Dermis microvascular lymphatic vessel endothelial cell (primary cell): ENCODE measurements around the gene SLC39A13. TPM values are rescaled to one million over a fixed set of nuclear protein-coding genes. Genes with fewer than 3 reads are reported as not detected.

Source experiments
- DNase-seq, 2 donors: peaks; one replicate each; pipeline versions ENCODE4 v3.0.0 to v3.0.0-alpha.2; 2010; ENCODE audit warnings: low read depth in 2 of 2
- total RNA-seq: library from RNA; depleted of rRNA; stranded (reverse); fragments of >200 nt; gene quantifications from 2 replicates; pipeline ENCODE4 v1.2.1, GENCODE V29; 2014

SLC39A13 gene
- 32.5 and 70.5 TPM in 2 replicates for total RNA-seq

GRCh38 chr11:47407746-47408590 is at the start of gene SLC39A13:
Gene SLC39A13, plus strand, starts transcription at chr11:47408590. Its CDS starts 1,505 bp downstream, at chr11:47410095.
- DNase-seq = peak; percentile 90 to 98

GRCh38 chr11:47358731-47359051 is 49.7 kb upstream of the SLC39A13 start:
- DNase-seq = no peak

GRCh38 chr11:47359162-47359561 is 49.2 kb upstream of the SLC39A13 start:
- DNase-seq = no peak

GRCh38 chr11:47359586-47359985 is 48.8 kb upstream of the SLC39A13 start:
- no peak for DNase-seq

GRCh38 chr11:47360341-47360740 is 48.0 kb upstream of the SLC39A13 start:
- DNase-seq = no peak

- no peak for DNase-seq
Observed at GRCh38 chr11:47361419-47361818, 47.0 kb upstream of the SLC39A13 start.

GRCh38 chr11:47366020-47366490 is 42.3 kb upstream of the SLC39A13 start:
- no peak for DNase-seq

GRCh38 chr11:47369676-47370075 is 38.7 kb upstream of the SLC39A13 start:
- DNase-seq = no peak

DNA sequence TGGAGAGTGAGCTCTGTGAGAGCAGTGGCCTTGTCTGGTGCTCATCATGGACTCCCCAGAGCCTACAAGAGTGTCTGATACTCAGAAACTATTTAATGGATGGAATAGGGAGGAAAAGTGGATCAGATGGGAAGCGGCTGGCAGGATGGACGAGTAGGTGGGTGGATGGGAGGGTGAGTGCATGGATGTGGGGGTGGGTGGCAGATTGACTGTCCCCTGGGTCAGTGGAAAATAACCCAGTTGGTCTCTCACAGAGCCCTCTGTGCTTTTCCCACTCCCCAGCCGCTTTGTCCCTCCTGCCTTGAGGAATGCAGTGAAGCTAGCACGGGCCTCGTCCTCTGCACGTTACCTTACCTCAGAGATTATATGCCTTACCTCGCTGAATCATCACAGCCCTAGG is 36.0 kb upstream of the SLC39A13 start:
- DNase-seq = no peak

GRCh38 chr11:47373876-47374719 is 34.3 kb upstream of the SLC39A13 start:
- peak; percentile 47 to 81 for DNase-seq

GRCh38 chr11:47374720-47375019 is 33.7 kb upstream of the SLC39A13 start:
- no peak for DNase-seq

DNA sequence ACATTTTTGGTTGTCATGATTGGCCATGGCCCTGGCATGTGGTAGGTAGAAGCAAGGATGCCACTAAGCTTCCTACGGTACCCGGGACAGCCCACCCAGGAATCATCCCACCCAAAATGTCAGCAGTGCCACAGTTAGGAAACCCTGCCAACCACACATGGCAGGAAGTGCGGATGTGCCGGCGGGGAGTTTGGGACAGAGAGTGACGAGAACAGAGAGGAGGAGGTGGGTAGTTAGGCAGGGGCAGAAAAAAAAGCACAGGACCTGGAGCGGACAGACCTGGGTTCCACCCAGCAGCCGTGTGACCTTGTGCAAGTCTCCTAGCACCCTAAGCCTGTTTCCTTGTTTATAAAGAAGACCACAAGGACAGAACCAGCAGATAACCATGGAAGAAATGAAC is 33.4 kb upstream of the SLC39A13 start:
- no peak for DNase-seq

DNA sequence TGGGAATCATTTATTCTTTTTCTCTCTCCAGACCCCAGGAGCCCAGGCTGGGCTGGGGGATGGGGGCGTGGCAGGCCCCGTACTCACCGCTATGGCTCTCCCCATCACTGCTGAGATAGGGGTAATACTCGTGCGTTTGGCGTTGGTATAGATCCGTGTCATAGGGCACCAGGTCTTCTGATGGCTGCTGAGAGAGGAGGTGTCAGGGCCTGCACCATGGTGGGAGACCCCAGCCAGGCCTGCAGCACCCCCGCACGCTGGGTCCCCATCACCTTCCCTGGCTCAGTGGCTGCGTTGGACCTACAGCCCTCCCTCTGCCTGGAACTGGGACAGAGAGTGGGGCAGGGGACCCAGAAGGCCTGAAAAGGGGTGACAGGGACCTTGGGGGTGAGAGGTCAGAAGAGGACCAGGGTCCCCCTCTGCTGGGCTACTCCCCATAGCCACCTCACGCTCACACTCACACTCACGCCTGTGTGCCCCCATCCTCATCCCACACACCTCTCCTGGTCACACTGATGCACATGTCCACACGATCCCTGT is 32.8 kb upstream of the SLC39A13 start:
- DNase-seq = no peak

GRCh38 chr11:47376107-47376524 is 32.3 kb upstream of the SLC39A13 start:
- DNase-seq = no peak

- DNase-seq = no peak
Observed at GRCh38 chr11:47376525-47377371, 31.6 kb upstream of the SLC39A13 start.

- DNase-seq = no peak
Observed at GRCh38 chr11:47377571-47378009, 30.8 kb upstream of the SLC39A13 start.

DNA sequence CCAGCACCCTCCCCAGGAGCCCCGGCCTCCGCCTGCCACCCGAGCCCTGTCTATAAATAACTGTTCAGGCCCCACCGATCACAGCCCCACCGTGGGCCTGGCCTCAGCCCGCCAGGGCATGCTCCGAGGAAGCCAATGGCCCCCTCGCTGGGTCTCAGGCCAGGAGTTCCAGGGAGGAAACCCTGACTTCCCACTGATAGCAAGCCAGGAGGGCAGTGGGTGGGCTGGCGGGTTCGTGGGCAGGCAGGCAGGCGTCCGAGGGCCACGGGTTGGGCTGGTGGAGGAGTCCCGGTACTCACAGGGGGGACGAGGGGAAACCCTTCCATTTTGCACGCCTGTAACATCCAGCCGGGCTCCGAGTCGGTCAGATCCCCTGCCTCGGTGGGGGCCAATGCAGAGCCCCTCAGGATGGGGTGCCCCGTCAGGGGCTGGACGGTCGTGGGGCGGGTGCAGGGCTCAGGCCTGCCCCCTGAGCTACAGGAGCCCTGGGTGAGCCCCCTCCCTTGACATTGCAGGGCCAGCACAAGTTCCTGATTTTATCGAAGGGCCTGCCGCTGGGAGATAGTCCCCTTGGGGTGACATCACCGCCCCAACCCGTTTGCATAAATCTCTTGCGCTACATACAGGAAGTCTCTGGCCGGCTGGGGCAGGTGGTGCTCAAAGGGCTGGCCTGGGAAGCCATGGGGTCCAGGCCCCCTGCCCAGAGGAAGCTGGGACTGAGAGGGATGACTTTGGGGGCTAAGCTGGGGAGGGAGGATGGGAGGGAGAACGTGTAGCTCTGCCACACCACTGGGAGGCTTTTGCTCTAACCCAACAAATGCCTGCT is 30.2 kb upstream of the SLC39A13 start, which contains the start of gene SPI1:
Gene SPI1, minus strand, starts transcription at position 538 of the 826 bp plus-strand sequence. Its CDS starts 194 bp downstream, at position 344.
- no peak for DNase-seq

DNA sequence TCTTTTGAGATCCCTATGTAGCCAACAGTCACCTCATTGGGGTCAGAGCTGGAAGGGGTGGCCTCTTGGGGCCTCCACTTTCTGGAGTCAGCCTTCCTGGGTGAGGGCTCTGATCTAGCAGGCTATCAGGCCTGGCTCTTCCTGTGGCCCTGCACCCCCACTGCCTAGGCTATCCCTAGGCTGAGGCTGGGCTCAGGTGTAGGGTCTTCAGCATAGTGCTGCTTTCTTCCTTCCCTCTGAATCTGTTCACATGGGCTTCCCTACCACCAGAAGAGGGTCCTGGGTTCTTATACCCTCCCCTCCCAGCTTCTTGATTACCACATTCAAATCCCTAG is 29.6 kb upstream of the SLC39A13 start:
- no peak for DNase-seq

DNA sequence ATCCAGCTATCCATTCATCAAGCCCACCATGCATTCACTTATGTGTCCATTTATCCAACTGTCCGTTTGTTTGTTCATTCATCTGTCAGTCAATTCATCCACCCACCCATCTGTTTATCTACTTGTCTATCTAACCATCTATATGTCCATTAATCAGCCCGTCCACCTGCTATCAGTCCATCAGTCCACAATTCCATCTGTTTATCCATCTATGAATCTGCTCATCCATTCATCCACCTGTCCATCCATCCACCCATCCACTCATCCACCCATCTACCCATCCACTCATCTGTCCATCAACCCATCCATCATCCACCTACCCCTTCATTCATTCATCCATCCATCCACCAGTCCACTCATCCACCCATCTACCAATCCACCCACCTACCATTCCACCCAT is 29.1 kb upstream of the SLC39A13 start:
- DNase-seq = no peak

DNA sequence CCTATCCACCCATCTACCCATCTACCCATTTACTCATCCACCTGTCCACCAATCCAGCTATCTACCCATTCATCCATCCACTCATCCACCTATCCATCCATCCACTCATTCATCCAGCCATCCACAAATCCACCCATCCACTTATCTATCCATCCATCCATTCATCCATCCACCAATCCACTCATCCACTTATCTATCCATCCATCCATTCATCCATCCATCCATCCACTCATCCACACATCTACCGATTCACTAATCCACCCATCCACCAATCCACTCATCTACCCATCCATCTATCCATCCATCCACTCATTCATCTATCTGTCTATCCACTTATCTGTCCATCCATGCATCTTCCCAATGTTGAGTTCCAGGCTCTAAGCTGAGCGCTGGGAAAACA is 28.3 kb upstream of the SLC39A13 start:
- DNase-seq = no peak

GRCh38 chr11:47383071-47383470 is 25.3 kb upstream of the SLC39A13 start:
- no peak for DNase-seq
